K562 (cell line): ENCODE results near the gene KRTAP5-4. TPM values are rescaled to one million over a fixed set of nuclear protein-coding genes. Genes with fewer than 3 reads are reported as not detected.

ENCODE experiments used
- BRF1 ChIP-seq: IDR thresholded peaks from 3 replicates; pipeline ENCODE4 v1.6.1; 2011; ENCODE audit warnings: borderline replicate concordance, mild to moderate bottlenecking; ENCODE audit not compliant: insufficient read length; ENCODE audit errors: extremely low read depth
- CHD1 ChIP-seq: fragments of 200-600 bp; sonication (generic); IDR thresholded peaks from one replicate; pipeline ENCODE4 v1.6.1; 2012; ENCODE audit warnings: mild to moderate bottlenecking, moderate library complexity, low read length, inconsistent platforms
- DIDO1 ChIP-seq: fragments of 450-650 bp; IDR thresholded peaks from 2 replicates; pipeline ENCODE4 v1.6.1; 2016; ENCODE audit warnings: low read depth, missing biosample characterization, missing genetic modification characterization
- ELK3 ChIP-seq: fragments of 450-650 bp; formaldehyde crosslinking; IDR thresholded peaks from 2 replicates; pipeline ENCODE4 v1.4.0; 2020; ENCODE audit warnings: mild to moderate bottlenecking
- KLF13 ChIP-seq: fragments of 450-650 bp; IDR thresholded peaks from 2 replicates; pipeline ENCODE4 v1.6.1; 2016; ENCODE audit warnings: missing genetic modification characterization, low read depth, mild to moderate bottlenecking, missing compliant biosample characterization, moderate library complexity, borderline replicate concordance
- MGA ChIP-seq: fragments of 450-650 bp; IDR thresholded peaks from 2 replicates; pipeline ENCODE4 v1.6.1; 2016; ENCODE audit warnings: mild to moderate bottlenecking, moderate library complexity
- ZNF445 ChIP-seq: fragments of 250-450 bp; sonication (Bioruptor Pico); IDR thresholded peaks from 2 replicates; pipeline ENCODE4 v1.4.0; 2020; ENCODE audit warnings: low read depth, mild to moderate bottlenecking, moderate library complexity
- ZNF609 ChIP-seq: sonication (generic); formaldehyde crosslinking; IDR thresholded peaks from 2 replicates; pipeline ENCODE4 v1.8.1; 2023; ENCODE audit warnings: missing genetic modification reagents, mild to moderate bottlenecking, borderline replicate concordance
- ZNF785 ChIP-seq: fragments of 250-450 bp; sonication (Bioruptor Pico); IDR thresholded peaks from 2 replicates; pipeline ENCODE4 v1.4.0; 2020; ENCODE audit warnings: mild to moderate bottlenecking
- polyA plus RNA-seq, 8 experiments: library from polyadenylated mRNA; depleted of rRNA in 4 of 8; stranded (reverse) in 5 of 8; unstranded in 3 of 8; fragments of >200 nt; fragmentation: Nextera tagmentation in 2 of 8; fragmentation: Illumina TruSeq in 1 of 8; extraction: Ambion mirVana in 2 of 8; extraction: Trizol in 1 of 8; gene quantifications; 2 replicates each; pipeline versions ENCODE4 v1.2.1 to v1.2.3, GENCODE V29; 2011 to 2014; ENCODE audit warnings: inconsistent platforms in 1 of 8, missing spikeins in 1 of 8
- total RNA-seq, 7 experiments: library from RNA; depleted of rRNA in 6 of 7; stranded (reverse); fragments of >200 nt in 6 of 7; fragmentation: Illumina TruSeq in 2 of 7; extraction: Trizol in 2 of 7; gene quantifications; 2 replicates each; pipeline versions ENCODE4 v1.2.1 to v1.2.3, GENCODE V29; 2011 to 2021; ENCODE audit warnings: low replicate concordance in 1 of 7

The KRTAP5-4 gene
- total and polyA plus RNA-seq, 9 of the 15 experiments (the other 6 are each of a cell fraction or from before 2014, with no cell fraction given): not detected

- TF ChIP-seq MGA: no peak
- TF ChIP-seq CHD1: no peak
- no peak for TF ChIP-seq BRF1
- TF ChIP-seq ZNF609 (CRISPR knock-in tag): no peak
- no peak for TF ChIP-seq ELK3 (CRISPR knock-in tag)
- no peak for TF ChIP-seq KLF13 (tag)
- TF ChIP-seq ZNF445 (CRISPR knock-in tag): no peak
- TF ChIP-seq ZNF785: no peak
- no peak for TF ChIP-seq DIDO1 (tag)
Measured at GRCh38 chr11:1600626-1601025, 21.3 kb downstream of the KRTAP5-4 start (continued).
